K562 (cell line): ENCODE measurements around the gene RPP38. TPM values are rescaled to one million over a fixed set of nuclear protein-coding genes. Genes with fewer than 3 reads are reported as not detected.

Experiments
- BHLHE40 ChIP-seq: IDR thresholded peaks from 2 replicates; pipeline ENCODE4 v1.6.1; 2011; ENCODE audit warnings: low read length, improper control_type of control experiment
- E2F3 ChIP-seq: fragments of 250-450 bp; sonication (Bioruptor Pico); IDR thresholded peaks from 2 replicates; pipeline ENCODE4 v1.4.0; 2020; ENCODE audit warnings: mild to moderate bottlenecking
- GTF2A2 ChIP-seq: IDR thresholded peaks from 2 replicates; pipeline ENCODE4 v1.6.1; 2016; ENCODE audit warnings: mild to moderate bottlenecking, missing genetic modification characterization, missing compliant biosample characterization
- HMGN3 ChIP-seq: IDR thresholded peaks from 2 replicates; pipeline ENCODE4 v1.6.1; 2011; ENCODE audit warnings: borderline replicate concordance, low read depth, mild to moderate bottlenecking, mixed read lengths, low read length; ENCODE audit not compliant: insufficient read length; ENCODE audit errors: extremely low read depth
- L3MBTL2 ChIP-seq: fragments of 450-650 bp; IDR thresholded peaks from 2 replicates; pipeline ENCODE4 v1.6.1; 2016; ENCODE audit warnings: mild to moderate bottlenecking, moderate library complexity
- MED1 ChIP-seq: sonication (generic); formaldehyde crosslinking; IDR thresholded peaks from 2 replicates; pipeline ENCODE4 v1.8.1; 2023; ENCODE audit warnings: missing genetic modification reagents, borderline replicate concordance
- MXI1 ChIP-seq: IDR thresholded peaks from 2 replicates; pipeline ENCODE4 v1.6.1; 2011; ENCODE audit warnings: low read depth, mild to moderate bottlenecking, improper control_type of control experiment, low read length
- NEUROD1 ChIP-seq: fragments of 150-350 bp; IDR thresholded peaks from 2 replicates; pipeline ENCODE4 v1.6.1; 2014; ENCODE audit warnings: borderline replicate concordance, low read length, low read depth; ENCODE audit not compliant: partially characterized antibody
- NR2C1 ChIP-seq, 2 experiments: fragments of 450-650 bp; IDR thresholded peaks; 2 replicates each; pipeline ENCODE4 v1.6.1; 2017; ENCODE audit warnings: mild to moderate bottlenecking in 2 of 2, antibody characterized with exemption in 1 of 2, inconsistent platforms in 1 of 2, missing compliant biosample characterization in 1 of 2, missing genetic modification characterization in 1 of 2
- NR2F6 ChIP-seq: fragments of 450-650 bp; formaldehyde crosslinking; IDR thresholded peaks from 2 replicates; pipeline ENCODE4 v1.4.0; 2020; ENCODE audit warnings: mild to moderate bottlenecking
- SAFB ChIP-seq: fragments of 200-400 bp; formaldehyde crosslinking; IDR thresholded peaks from 2 replicates; pipeline ENCODE4 v1.6.1; 2017; ENCODE audit warnings: low read depth, low read length, borderline replicate concordance
- STAT6 ChIP-seq: sonication (generic); formaldehyde crosslinking; IDR thresholded peaks from 2 replicates; pipeline ENCODE4 v1.8.1; 2023; ENCODE audit warnings: mild to moderate bottlenecking, missing genetic modification reagents
- TFAM ChIP-seq: fragments of 250-450 bp; sonication (Bioruptor Pico); conservative IDR thresholded peaks from 2 replicates; pipeline ENCODE4 v1.5.0; 2021; ENCODE audit warnings: mild to moderate bottlenecking, moderate library complexity
- THAP12 ChIP-seq: fragments of 250-450 bp; sonication (Bioruptor Pico); IDR thresholded peaks from 2 replicates; pipeline ENCODE4 v1.9.0; 2021; ENCODE audit warnings: mild to moderate bottlenecking, inconsistent platforms
- ZNF586 ChIP-seq: fragments of 450-650 bp; formaldehyde crosslinking; conservative IDR thresholded peaks from 2 replicates; pipeline ENCODE4 v1.4.0; 2020; ENCODE audit warnings: mild to moderate bottlenecking, moderate library complexity
- ZNF695 ChIP-seq: fragments of 450-650 bp; formaldehyde crosslinking; IDR thresholded peaks from 2 replicates; pipeline ENCODE4 v1.4.0; 2020; ENCODE audit warnings: mild to moderate bottlenecking, moderate library complexity
- polyA plus RNA-seq, 8 experiments: library from polyadenylated mRNA; depleted of rRNA in 4 of 8; stranded (reverse) in 5 of 8; unstranded in 3 of 8; fragments of >200 nt; fragmentation: Nextera tagmentation in 2 of 8; fragmentation: Illumina TruSeq in 1 of 8; extraction: Ambion mirVana in 2 of 8; extraction: Trizol in 1 of 8; gene quantifications; 2 replicates each; pipeline versions ENCODE4 v1.2.1 to v1.2.3, GENCODE V29; 2011 to 2014; ENCODE audit warnings: inconsistent platforms in 1 of 8, missing spikeins in 1 of 8
- total RNA-seq, 7 experiments: library from RNA; depleted of rRNA in 6 of 7; stranded (reverse); fragments of >200 nt in 6 of 7; fragmentation: Illumina TruSeq in 2 of 7; extraction: Trizol in 2 of 7; gene quantifications; 2 replicates each; pipeline versions ENCODE4 v1.2.1 to v1.2.3, GENCODE V29; 2011 to 2021; ENCODE audit warnings: low replicate concordance in 1 of 7

Gene RPP38
- total and polyA plus RNA-seq, 9 of the 15 experiments (the other 6 are each of a cell fraction or from before 2014, with no cell fraction given) = 26.3 to 58.6 (median 33.8) TPM

GRCh38 chr10:15097011-15097812 lies at the start of gene RPP38 (continued):
- TF ChIP-seq STAT6 (CRISPR knock-in tag) (no peak), TFAM (CRISPR knock-in tag) (no peak), HMGN3 (peak; percentile 17), L3MBTL2 (peak; percentile 93), BHLHE40 (peak; percentile 83), NEUROD1 (peak; percentile 70), SAFB (peak; percentile 34; the same call in 1 of the 2 replicates), MED1 (no peak), ZNF695 (CRISPR knock-in tag) (no peak), NR2C1 (IDR thresholded peaks at IDR 0.05) (peak; percentile 44; the same call in 1 of the 2 replicates), NR2C1 (tag; IDR thresholded peaks at IDR 0.05) (peak; percentile 72), MXI1 (peak; percentile 74), GTF2A2 (tag) (no peak), NR2F6 (CRISPR knock-in tag) (no peak), ZNF586 (CRISPR knock-in tag) (0 out of 2 replicates have a peak, but pooled peaks have one; percentile 13), THAP12 (CRISPR knock-in tag) (peak; percentile 26; the same call in 1 of the 2 replicates), E2F3 (CRISPR knock-in tag) (peak; percentile 68; the same call in 1 of the 2 replicates)
